ENCODE results near the gene NT5E.

- no peak for TF ChIP-seq ATF2 (CRISPR knock-in tag; IDR thresholded peaks at IDR 0.05; ENCODE audit: borderline replicate concordance, low read depth)
- TF ChIP-seq CREB1 (CRISPR knock-in tag; IDR thresholded peaks at IDR 0.05): no peak
- no peak for TF ChIP-seq CBFB (CRISPR knock-in tag; IDR thresholded peaks at IDR 0.05; ENCODE audit: low read depth)
- no peak for TF ChIP-seq JUN (CRISPR knock-in tag; IDR thresholded peaks at IDR 0.05)
- no peak for TF ChIP-seq NFATC4 (CRISPR knock-in tag; IDR thresholded peaks at IDR 0.05)
- TF ChIP-seq CTCF (IDR thresholded peaks at IDR 0.05): no peak
- no peak for TF ChIP-seq MXD4 (CRISPR knock-in tag; IDR thresholded peaks at IDR 0.05; ENCODE audit: borderline replicate concordance)
- TF ChIP-seq ZNF281 (CRISPR knock-in tag; IDR thresholded peaks at IDR 0.05): no peak
- no peak for TF ChIP-seq ZNF512 (CRISPR knock-in tag; IDR thresholded peaks at IDR 0.05; ENCODE audit: borderline replicate concordance)
- no peak for TF ChIP-seq SP1 (CRISPR knock-in tag; conservative IDR thresholded peaks at IDR 0.05)
- no peak for TF ChIP-seq USF1 (CRISPR knock-in tag; IDR thresholded peaks at IDR 0.05)
- no peak for TF ChIP-seq FOXJ3 (CRISPR knock-in tag; IDR thresholded peaks at IDR 0.05; ENCODE audit: borderline replicate concordance)
- no peak for TF ChIP-seq MAX (CRISPR knock-in tag; IDR thresholded peaks at IDR 0.05)
- TF ChIP-seq TCF7 (CRISPR knock-in tag; IDR thresholded peaks at IDR 0.05; ENCODE audit: low read depth): no peak
Measured at GRCh38 chr6:85422996-85423395, 26.9 kb upstream of the NT5E start.

Measured in WTC11 (cell line).